HEK293 (cell line): Measurements from ENCODE around the gene STAT5B.

Experiments
- KLF16 ChIP-seq: fragments of 450-650 bp; formaldehyde crosslinking; IDR thresholded peaks from 2 replicates; pipeline ENCODE4 v1.5.1; 2017; ENCODE audit warnings: missing biosample characterization, missing genetic modification characterization
- TCF7L2 ChIP-seq: IDR thresholded peaks from 2 replicates; pipeline ENCODE4 v1.6.1; 2011; ENCODE audit warnings: low read depth, mild to moderate bottlenecking, inconsistent platforms, low read length, moderate library complexity, borderline replicate concordance
- ZNF2 ChIP-seq: fragments of 450-650 bp; formaldehyde crosslinking; IDR thresholded peaks from 2 replicates; pipeline ENCODE4 v1.5.1; 2016; ENCODE audit warnings: missing biosample characterization, missing genetic modification characterization
- ZNF221 ChIP-seq: fragments of 450-650 bp; formaldehyde crosslinking; IDR thresholded peaks from 2 replicates; pipeline ENCODE4 v1.5.1; 2017; ENCODE audit warnings: missing biosample characterization, missing genetic modification characterization, borderline replicate concordance
- ZNF266 ChIP-seq: fragments of 450-650 bp; formaldehyde crosslinking; IDR thresholded peaks from 2 replicates; pipeline ENCODE4 v1.5.1; 2016; ENCODE audit warnings: missing biosample characterization, missing genetic modification characterization, low read depth
- ZNF398 ChIP-seq: fragments of 450-650 bp; formaldehyde crosslinking; IDR thresholded peaks from 2 replicates; pipeline ENCODE4 v1.5.1; 2017; ENCODE audit warnings: missing biosample characterization, missing genetic modification characterization
- TF ChIP-seq, protein P1 (sequence below): fragments of 450-650 bp; formaldehyde crosslinking; IDR thresholded peaks from 2 replicates; pipeline ENCODE4 v1.5.1; 2017; ENCODE audit warnings: missing biosample characterization, missing genetic modification characterization
- TF ChIP-seq, protein P2 (sequence below): fragments of 450-650 bp; formaldehyde crosslinking; IDR thresholded peaks from 2 replicates; pipeline ENCODE4 v1.5.1; 2016; ENCODE audit warnings: missing biosample characterization, missing genetic modification characterization

DNA sequence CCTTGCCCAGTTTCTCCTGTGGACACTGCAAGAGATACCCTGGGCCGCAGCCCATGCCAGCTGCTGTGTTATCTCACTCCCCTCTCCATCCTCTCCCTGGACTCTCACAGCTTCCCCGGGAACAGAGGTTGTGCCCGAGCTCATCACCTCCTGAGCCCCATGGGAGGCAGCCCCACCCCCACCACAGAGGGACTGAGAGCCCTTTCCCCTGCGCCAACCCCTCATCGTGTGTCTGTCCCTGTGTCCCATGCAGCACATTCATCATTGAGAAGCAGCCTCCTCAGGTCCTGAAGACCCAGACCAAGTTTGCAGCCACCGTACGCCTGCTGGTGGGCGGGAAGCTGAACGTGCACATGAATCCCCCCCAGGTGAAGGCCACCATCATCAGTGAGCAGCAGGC is 24.8 kb upstream of the STAT5B start:
- TF ChIP-seq ZNF221 (tag by site-specific recombination) (no peak), ZNF266 (tag by site-specific recombination) (no peak), ZNF2 (tag by site-specific recombination) (no peak), ZNF398 (tag by site-specific recombination) (no peak), KLF16 (tag by site-specific recombination) (no peak), TCF7L2 (no peak)
- TF ChIP-seq, protein P1, sequence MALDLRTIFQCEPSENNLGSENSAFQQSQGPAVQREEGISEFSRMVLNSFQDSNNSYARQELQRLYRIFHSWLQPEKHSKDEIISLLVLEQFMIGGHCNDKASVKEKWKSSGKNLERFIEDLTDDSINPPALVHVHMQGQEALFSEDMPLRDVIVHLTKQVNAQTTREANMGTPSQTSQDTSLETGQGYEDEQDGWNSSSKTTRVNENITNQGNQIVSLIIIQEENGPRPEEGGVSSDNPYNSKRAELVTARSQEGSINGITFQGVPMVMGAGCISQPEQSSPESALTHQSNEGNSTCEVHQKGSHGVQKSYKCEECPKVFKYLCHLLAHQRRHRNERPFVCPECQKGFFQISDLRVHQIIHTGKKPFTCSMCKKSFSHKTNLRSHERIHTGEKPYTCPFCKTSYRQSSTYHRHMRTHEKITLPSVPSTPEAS (tag by site-specific recombination) = no peak
- TF ChIP-seq, protein P2, sequence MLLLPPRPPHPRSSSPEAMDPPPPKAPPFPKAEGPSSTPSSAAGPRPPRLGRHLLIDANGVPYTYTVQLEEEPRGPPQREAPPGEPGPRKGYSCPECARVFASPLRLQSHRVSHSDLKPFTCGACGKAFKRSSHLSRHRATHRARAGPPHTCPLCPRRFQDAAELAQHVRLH = no peak
